Liver (tissue), 9 donors: Measurements from ENCODE around the gene MPP7. TPM values are rescaled to one million over a fixed set of nuclear protein-coding genes. Genes with fewer than 3 reads are reported as not detected.

Source experiments
- DNase-seq: peaks from one replicate; pipeline ENCODE4 v3.0.0-alpha.2; 2017; ENCODE audit warnings: low spot score
- H3K27ac ChIP-seq, 2 donors: one replicate each; pipeline ENCODE4 v1.7.0; 2013; ENCODE audit warnings: inconsistent platforms in 2 of 2, low read length in 2 of 2, control low read depth in 1 of 2, low read depth in 1 of 2, mild to moderate bottlenecking in 1 of 2
- H3K27me3 ChIP-seq, 4 donors: one replicate each; pipeline versions ENCODE4 v1.6.1 to v1.7.0; 2013; ENCODE audit warnings: low read length in 3 of 4, inconsistent platforms in 1 of 4, mild to moderate bottlenecking in 1 of 4, moderate library complexity in 1 of 4; ENCODE audit not compliant: control insufficient read depth in 4 of 4, insufficient read depth in 4 of 4
- H3K36me3 ChIP-seq, 4 donors: one replicate each; pipeline versions ENCODE4 v1.6.1 to v1.7.0; 2013; ENCODE audit warnings: low read length in 3 of 4, mild to moderate bottlenecking in 3 of 4, low read depth in 1 of 4, moderate library complexity in 1 of 4; ENCODE audit not compliant: control insufficient read depth in 4 of 4, insufficient read depth in 3 of 4
- H3K4me1 ChIP-seq, 4 donors: one replicate each; pipeline versions ENCODE4 v1.6.1 to v1.7.0; 2013; ENCODE audit warnings: low read length in 3 of 4, mild to moderate bottlenecking in 3 of 4, moderate library complexity in 1 of 4; ENCODE audit not compliant: control insufficient read depth in 4 of 4, insufficient read depth in 4 of 4
- H3K4me3 ChIP-seq, 3 donors: one replicate each; pipeline versions ENCODE4 v1.6.1 to v1.7.0; 2013; ENCODE audit warnings: low read length in 3 of 3, control low read depth in 1 of 3, low read depth in 1 of 3, mild to moderate bottlenecking in 1 of 3
- H3K9ac ChIP-seq, 2 donors: one replicate each; pipeline ENCODE4 v1.7.0; 2013; ENCODE audit warnings: low read length in 2 of 2, mild to moderate bottlenecking in 2 of 2, moderate library complexity in 2 of 2, control low read depth in 1 of 2, low read depth in 1 of 2
- H3K9me3 ChIP-seq, 4 donors: one replicate each; pipeline versions ENCODE4 v1.6.1 to v1.7.0; 2013; ENCODE audit warnings: low read length in 3 of 4; ENCODE audit not compliant: control insufficient read depth in 4 of 4
- EGR1 ChIP-seq, 2 donors: IDR thresholded peaks; 2 replicates each; pipeline ENCODE4 v1.6.1; 2016 to 2018; ENCODE audit warnings: antibody characterized with exemption in 2 of 2, low read depth in 2 of 2
- FOXA1 ChIP-seq: IDR thresholded peaks from 2 replicates; pipeline ENCODE4 v1.6.1; 2016; ENCODE audit warnings: antibody characterized with exemption
- FOXA2 ChIP-seq: IDR thresholded peaks from 2 replicates; pipeline ENCODE4 v1.6.1; 2016; ENCODE audit warnings: antibody characterized with exemption
- GABPA ChIP-seq, 2 donors: IDR thresholded peaks in 1 of 2; conservative IDR thresholded peaks in 1 of 2; 2 replicates each; pipeline ENCODE4 v1.6.1; 2016; ENCODE audit warnings: antibody characterized with exemption in 2 of 2, mild to moderate bottlenecking in 1 of 2, moderate library complexity in 1 of 2
- HNF4A ChIP-seq, 2 donors: conservative IDR thresholded peaks; 2 replicates each; pipeline ENCODE4 v1.6.1; 2016; ENCODE audit warnings: antibody characterized with exemption in 2 of 2, mild to moderate bottlenecking in 2 of 2
- HNF4G ChIP-seq: IDR thresholded peaks from 2 replicates; pipeline ENCODE4 v1.6.1; 2016; ENCODE audit warnings: antibody characterized with exemption
- JUND ChIP-seq, 2 donors: IDR thresholded peaks; 2 replicates each; pipeline ENCODE4 v1.6.1; 2016; ENCODE audit warnings: antibody characterized with exemption in 2 of 2
- NR2F2 ChIP-seq: IDR thresholded peaks from 2 replicates; pipeline ENCODE4 v1.6.1; 2016; ENCODE audit warnings: antibody characterized with exemption
- RAD21 ChIP-seq, 2 donors: IDR thresholded peaks; 2 replicates each; pipeline ENCODE4 v1.6.1; 2016; ENCODE audit warnings: antibody characterized with exemption in 2 of 2, mild to moderate bottlenecking in 2 of 2
- RXRA ChIP-seq, 2 donors: IDR thresholded peaks; 2 replicates each; pipeline ENCODE4 v1.6.1; 2017 to 2018; ENCODE audit warnings: antibody characterized with exemption in 2 of 2, mild to moderate bottlenecking in 1 of 2
- SP1 ChIP-seq: IDR thresholded peaks from 2 replicates; pipeline ENCODE4 v1.6.1; 2018; ENCODE audit warnings: antibody characterized with exemption, mild to moderate bottlenecking
- TAF1 ChIP-seq: conservative IDR thresholded peaks from 2 replicates; pipeline ENCODE4 v1.6.1; 2016; ENCODE audit warnings: antibody characterized with exemption, mild to moderate bottlenecking
- YY1 ChIP-seq: IDR thresholded peaks from 2 replicates; pipeline ENCODE4 v1.6.1; 2016; ENCODE audit warnings: antibody characterized with exemption, mild to moderate bottlenecking
- WGBS: extraction: QIAGEN DNeasy Blood & Tissue Kit; methylation state at CpG from one replicate; pipeline ENCODE4 v1.1.7; 2013; 5-methylcytosine and 5-hydroxymethylcytosine counted together
- polyA plus RNA-seq, 2 donors: library from polyadenylated mRNA; stranded (reverse) in 1 of 2; unstranded in 1 of 2; fragments of 200-250 nt in 1 of 2; fragments of >200 nt in 1 of 2; fragmentation: Nextera tagmentation in 1 of 2; extraction: Ambion mirVana in 1 of 2; gene quantifications; one replicate each; pipeline versions ENCODE4 v1.2.1 to v1.2.3, GENCODE V29; 2013 to 2015
- total RNA-seq, 2 donors: library from RNA; depleted of rRNA; stranded (reverse); fragments of >200 nt; gene quantifications; one replicate each; pipeline ENCODE4 v1.2.3, GENCODE V29; 2014
- TF ChIP-seq, protein P1 (sequence below): IDR thresholded peaks from 2 replicates; pipeline ENCODE4 v1.6.1; 2016; ENCODE audit warnings: antibody characterized with exemption
- TF ChIP-seq, protein P2 (sequence below): fragments of 150-350 bp; IDR thresholded peaks from 2 replicates; pipeline ENCODE4 v1.5.1; 2017; ENCODE audit warnings: improper control_type of control experiment, low read depth, low read length; ENCODE audit not compliant: missing input control
- TF ChIP-seq, protein P3 (sequence below): IDR thresholded peaks from 2 replicates; pipeline ENCODE4 v1.6.1; 2016; ENCODE audit warnings: antibody characterized with exemption
- TF ChIP-seq, protein P4 (sequence below): IDR thresholded peaks from 2 replicates; pipeline ENCODE4 v1.6.1; 2016; ENCODE audit warnings: antibody characterized with exemption
- TF ChIP-seq, protein P5 (sequence below): IDR thresholded peaks from 2 replicates; pipeline ENCODE4 v1.6.1; 2016; ENCODE audit warnings: antibody characterized with exemption, mild to moderate bottlenecking
- donor health status: healthy.
- donor health status: healthy.
- donor health status: healthy.
- donor health status: healthy.
- donor health status: healthy.

Gene MPP7
- total and polyA plus RNA-seq, 4 donors, result 0.69 to 3.8 (median 2.5) TPM

DNA sequence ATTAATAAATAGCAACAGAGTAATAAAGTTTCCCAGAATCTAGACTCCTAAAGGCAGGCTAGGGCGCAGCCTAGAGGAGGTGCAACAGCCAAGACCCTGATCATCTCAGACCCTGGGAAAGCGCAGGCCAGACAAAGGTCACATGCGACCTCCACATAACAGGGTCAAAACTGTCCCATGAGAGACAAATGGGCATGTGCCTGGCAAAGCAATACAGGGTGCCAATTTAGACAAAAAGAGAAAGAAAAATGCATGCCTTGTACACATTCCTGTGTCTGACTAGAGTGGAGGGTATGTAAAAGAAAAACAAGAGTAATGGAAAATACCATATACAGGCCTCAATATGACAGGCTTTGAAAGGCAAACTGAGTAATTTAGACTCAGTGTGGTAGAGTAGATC, 22.2 kb downstream of the MPP7 start:
- DNase-seq, result no peak
- WGBS, result 98% methylated on average over 3 of the region's 3 CpGs
- H3K9me3 ChIP-seq, result no peaks in the 10 kb centered on the region
- H3K27me3 ChIP-seq, result no peaks in the 10 kb centered on the region
- no peaks in the 10 kb centered on the region for H3K4me1 ChIP-seq
- no peaks in the 10 kb centered on the region for H3K36me3 ChIP-seq
- TF ChIP-seq YY1 (no peak), SP1 (no peak), GABPA (IDR thresholded peaks at IDR 0.05 in 1 of 2, conservative IDR thresholded peaks at IDR 0.05 in 1 of 2) (no peak), HNF4G (no peak), JUND (IDR thresholded peaks at IDR 0.05) (no peak), RXRA (IDR thresholded peaks at IDR 0.05) (no peak), EGR1 (IDR thresholded peaks at IDR 0.05; ENCODE audit: low read depth in 2 of 2) (no peak), FOXA1 (no peak), RAD21 (IDR thresholded peaks at IDR 0.05) (no peak), FOXA2 (no peak), NR2F2 (no peak), HNF4A (conservative IDR thresholded peaks at IDR 0.05) (no peak), TAF1 (no peak)
- TF ChIP-seq, protein P1, sequence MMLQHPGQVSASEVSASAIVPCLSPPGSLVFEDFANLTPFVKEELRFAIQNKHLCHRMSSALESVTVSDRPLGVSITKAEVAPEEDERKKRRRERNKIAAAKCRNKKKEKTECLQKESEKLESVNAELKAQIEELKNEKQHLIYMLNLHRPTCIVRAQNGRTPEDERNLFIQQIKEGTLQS, result no peak
- TF ChIP-seq, protein P2, sequence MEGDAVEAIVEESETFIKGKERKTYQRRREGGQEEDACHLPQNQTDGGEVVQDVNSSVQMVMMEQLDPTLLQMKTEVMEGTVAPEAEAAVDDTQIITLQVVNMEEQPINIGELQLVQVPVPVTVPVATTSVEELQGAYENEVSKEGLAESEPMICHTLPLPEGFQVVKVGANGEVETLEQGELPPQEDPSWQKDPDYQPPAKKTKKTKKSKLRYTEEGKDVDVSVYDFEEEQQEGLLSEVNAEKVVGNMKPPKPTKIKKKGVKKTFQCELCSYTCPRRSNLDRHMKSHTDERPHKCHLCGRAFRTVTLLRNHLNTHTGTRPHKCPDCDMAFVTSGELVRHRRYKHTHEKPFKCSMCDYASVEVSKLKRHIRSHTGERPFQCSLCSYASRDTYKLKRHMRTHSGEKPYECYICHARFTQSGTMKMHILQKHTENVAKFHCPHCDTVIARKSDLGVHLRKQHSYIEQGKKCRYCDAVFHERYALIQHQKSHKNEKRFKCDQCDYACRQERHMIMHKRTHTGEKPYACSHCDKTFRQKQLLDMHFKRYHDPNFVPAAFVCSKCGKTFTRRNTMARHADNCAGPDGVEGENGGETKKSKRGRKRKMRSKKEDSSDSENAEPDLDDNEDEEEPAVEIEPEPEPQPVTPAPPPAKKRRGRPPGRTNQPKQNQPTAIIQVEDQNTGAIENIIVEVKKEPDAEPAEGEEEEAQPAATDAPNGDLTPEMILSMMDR, result no peak
- TF ChIP-seq, protein P3, sequence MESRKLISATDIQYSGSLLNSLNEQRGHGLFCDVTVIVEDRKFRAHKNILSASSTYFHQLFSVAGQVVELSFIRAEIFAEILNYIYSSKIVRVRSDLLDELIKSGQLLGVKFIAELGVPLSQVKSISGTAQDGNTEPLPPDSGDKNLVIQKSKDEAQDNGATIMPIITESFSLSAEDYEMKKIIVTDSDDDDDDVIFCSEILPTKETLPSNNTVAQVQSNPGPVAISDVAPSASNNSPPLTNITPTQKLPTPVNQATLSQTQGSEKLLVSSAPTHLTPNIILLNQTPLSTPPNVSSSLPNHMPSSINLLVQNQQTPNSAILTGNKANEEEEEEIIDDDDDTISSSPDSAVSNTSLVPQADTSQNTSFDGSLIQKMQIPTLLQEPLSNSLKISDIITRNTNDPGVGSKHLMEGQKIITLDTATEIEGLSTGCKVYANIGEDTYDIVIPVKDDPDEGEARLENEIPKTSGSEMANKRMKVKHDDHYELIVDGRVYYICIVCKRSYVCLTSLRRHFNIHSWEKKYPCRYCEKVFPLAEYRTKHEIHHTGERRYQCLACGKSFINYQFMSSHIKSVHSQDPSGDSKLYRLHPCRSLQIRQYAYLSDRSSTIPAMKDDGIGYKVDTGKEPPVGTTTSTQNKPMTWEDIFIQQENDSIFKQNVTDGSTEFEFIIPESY, result no peak
- TF ChIP-seq, protein P4, sequence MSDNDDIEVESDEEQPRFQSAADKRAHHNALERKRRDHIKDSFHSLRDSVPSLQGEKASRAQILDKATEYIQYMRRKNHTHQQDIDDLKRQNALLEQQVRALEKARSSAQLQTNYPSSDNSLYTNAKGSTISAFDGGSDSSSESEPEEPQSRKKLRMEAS, result no peak
- TF ChIP-seq, protein P5, sequence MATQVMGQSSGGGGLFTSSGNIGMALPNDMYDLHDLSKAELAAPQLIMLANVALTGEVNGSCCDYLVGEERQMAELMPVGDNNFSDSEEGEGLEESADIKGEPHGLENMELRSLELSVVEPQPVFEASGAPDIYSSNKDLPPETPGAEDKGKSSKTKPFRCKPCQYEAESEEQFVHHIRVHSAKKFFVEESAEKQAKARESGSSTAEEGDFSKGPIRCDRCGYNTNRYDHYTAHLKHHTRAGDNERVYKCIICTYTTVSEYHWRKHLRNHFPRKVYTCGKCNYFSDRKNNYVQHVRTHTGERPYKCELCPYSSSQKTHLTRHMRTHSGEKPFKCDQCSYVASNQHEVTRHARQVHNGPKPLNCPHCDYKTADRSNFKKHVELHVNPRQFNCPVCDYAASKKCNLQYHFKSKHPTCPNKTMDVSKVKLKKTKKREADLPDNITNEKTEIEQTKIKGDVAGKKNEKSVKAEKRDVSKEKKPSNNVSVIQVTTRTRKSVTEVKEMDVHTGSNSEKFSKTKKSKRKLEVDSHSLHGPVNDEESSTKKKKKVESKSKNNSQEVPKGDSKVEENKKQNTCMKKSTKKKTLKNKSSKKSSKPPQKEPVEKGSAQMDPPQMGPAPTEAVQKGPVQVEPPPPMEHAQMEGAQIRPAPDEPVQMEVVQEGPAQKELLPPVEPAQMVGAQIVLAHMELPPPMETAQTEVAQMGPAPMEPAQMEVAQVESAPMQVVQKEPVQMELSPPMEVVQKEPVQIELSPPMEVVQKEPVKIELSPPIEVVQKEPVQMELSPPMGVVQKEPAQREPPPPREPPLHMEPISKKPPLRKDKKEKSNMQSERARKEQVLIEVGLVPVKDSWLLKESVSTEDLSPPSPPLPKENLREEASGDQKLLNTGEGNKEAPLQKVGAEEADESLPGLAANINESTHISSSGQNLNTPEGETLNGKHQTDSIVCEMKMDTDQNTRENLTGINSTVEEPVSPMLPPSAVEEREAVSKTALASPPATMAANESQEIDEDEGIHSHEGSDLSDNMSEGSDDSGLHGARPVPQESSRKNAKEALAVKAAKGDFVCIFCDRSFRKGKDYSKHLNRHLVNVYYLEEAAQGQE, result no peak
- no peak overlapping the region for H3K9ac ChIP-seq
- no peak overlapping the region for H3K27ac ChIP-seq
- no peak overlapping the region for H3K4me3 ChIP-seq
